ENCODE measurements around the gene SIGLECL1.
"Not testable (repeated sequence)": the region's sequence is repeated elsewhere in the genome, so short reads cannot be mapped to it uniquely, and the experiment has no call there.

SIGLECL1 gene

DNA sequence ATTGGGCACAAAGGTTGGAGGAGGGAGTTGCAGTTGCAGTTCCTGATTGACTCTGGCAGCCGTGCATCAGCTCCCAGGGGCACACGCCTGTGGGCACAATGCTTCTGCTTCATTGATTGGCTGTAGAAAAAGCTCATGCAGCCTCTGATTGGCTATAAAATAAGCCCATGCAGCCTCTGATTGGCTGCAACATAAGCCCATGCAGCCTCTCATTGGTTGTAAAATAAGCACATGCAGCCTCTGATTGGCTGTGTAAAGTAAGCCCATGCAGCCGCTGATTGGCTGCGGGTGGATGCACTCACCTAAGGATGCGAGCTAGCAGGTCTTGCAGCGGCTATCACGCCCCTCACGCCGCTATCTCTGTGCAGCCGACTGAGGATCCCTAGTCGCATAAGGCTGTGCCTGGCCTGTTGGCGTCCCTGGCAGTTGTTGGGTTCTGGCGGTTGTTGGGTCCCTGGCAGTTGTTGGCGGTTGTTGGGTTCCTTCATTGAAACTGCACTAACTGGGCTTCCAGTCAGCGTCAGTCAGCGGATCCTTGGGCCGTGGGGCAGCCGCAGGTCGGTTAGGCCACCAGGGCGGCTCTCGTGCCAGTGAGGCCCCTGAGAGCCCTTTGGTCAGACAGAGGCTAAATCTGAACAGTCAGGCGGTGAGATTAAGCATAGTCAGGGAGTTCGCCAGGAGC, at the start of gene SIGLECL1:
SIGLECL1 (plus strand) TSS at position 295 of the 682 bp plus-strand sequence. CDS start 12,993 bp downstream, outside the sequence.
- DNase-seq = no peak

- DNase-seq = no peak
These were observed 49.2 kb upstream of the SIGLECL1 start for GRCh38 chr19:51201712-51202111.

DNA sequence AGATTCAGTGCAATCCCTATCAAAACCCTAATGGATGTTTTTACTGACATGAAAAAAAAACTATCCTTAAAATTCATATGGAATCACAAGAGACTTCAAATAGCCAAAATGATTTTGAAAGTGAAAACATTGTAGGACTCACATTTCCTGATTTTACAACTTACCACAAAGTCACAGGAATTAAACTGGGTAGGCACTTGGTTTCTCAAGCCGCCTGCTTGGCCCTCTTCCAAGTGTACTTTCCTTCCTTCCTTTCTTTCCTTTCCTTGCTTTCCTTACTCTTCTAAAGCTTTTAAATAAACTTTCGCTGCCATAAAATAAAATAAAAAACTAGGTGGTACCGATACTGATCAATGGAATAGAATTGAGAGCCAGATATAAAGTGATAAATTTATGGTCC, 47.0 kb upstream of the SIGLECL1 start:
- DNase-seq = no peak

DNA sequence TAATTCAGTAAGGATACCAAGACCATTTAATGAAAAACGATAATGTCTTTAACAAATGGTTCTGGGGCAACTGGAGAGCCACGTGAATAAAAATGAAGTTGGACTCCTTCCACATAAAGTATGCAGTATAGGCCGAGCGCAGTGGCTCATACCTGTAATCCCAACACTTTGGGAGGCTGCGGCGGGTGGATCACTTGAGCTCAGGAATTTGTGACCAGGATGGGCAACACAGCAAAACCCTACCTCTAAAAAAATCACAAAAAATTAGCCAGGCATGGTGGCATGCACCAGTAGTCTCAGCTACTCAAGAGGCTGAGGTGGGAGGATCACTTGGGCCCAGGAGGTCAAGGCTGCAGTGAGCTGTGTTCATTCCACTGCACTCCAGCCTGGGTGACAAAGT, 46.6 kb upstream of the SIGLECL1 start:
- no peak for DNase-seq

GRCh38 chr19:51207747-51208146, 43.1 kb upstream of the SIGLECL1 start:
- no peak for DNase-seq

- DNase-seq = no peak
These were observed 40.6 kb upstream of the SIGLECL1 start for GRCh38 chr19:51210191-51210784.

DNA sequence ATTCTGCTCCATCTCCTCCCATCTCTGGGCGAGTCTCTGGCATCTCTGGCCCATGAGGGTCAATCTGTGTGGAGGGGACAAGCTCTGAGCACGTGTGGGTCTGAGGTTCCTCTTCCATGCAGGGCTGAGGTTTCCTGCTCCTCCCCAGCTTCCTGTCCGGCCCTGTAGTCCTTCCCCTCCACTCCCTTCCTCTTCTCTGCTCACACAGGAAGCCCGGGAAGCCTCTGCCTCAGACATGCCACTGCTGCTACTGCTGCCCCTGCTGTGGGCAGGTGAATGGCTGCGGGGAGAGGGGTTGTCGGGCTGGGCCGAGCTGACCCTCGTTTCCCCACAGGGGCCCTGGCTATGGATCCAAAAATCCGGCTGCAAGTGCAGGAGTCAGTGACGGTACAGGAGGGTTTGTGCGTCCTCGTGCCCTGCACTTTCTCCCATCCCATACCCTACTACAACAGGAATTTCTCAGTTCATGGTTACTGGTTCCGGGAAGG, 40.0 kb upstream of the SIGLECL1 start:
- not testable (repeated sequence) for DNase-seq

GRCh38 chr19:51211833-51212232, 39.0 kb upstream of the SIGLECL1 start:
- DNase-seq = no peak

- DNase-seq = no peak
These were observed 31.6 kb upstream of the SIGLECL1 start for GRCh38 chr19:51219307-51219706.

- DNase-seq = no peak
These were observed 30.9 kb upstream of the SIGLECL1 start for GRCh38 chr19:51219971-51220370.

GRCh38 chr19:51220996-51221395, 29.9 kb upstream of the SIGLECL1 start:
- DNase-seq = no peak

GRCh38 chr19:51224163-51224641, 26.7 kb upstream of the SIGLECL1 start:
- no peak for DNase-seq

GRCh38 chr19:51224898-51225393, 25.9 kb upstream of the SIGLECL1 start, which contains the start of gene CD33:
Gene CD33, plus strand, starts transcription at chr19:51225080. Its CDS starts 39 bp downstream, at chr19:51225119.
- DNase-seq = not testable (repeated sequence)

GRCh38 chr19:51226067-51226466, 24.8 kb upstream of the SIGLECL1 start:
- DNase-seq = no peak

- DNase-seq = no peak
These were observed 23.6 kb upstream of the SIGLECL1 start for GRCh38 chr19:51227326-51227725.

DNA sequence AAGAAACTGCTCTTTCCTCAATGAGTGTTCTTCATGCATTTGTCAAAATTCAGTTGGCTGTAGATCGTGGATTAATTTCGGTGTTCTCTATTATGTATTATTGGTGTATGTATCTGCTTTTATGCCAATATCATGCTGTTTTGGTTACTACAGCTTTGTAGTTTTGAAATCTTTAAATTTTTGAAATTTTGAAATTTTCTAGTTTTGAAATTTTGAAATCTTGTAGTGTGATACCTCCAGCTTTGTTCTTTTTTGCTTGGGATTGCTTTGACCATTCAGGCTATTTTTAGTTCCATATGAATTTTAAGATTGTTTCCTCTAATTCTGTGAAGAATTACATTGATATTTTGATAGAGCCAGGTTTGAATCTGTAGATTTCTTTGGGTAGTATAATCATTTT, 22.9 kb upstream of the SIGLECL1 start:
- DNase-seq = no peak

GRCh38 chr19:51240866-51241265, 10.0 kb upstream of the SIGLECL1 start:
- DNase-seq = no peak

GRCh38 chr19:51242881-51243630, 7.8 kb upstream of the SIGLECL1 start:
- no peak for DNase-seq

GRCh38 chr19:51246164-51246552, 4.7 kb upstream of the SIGLECL1 start:
- DNase-seq = peak; percentile 42

DNA sequence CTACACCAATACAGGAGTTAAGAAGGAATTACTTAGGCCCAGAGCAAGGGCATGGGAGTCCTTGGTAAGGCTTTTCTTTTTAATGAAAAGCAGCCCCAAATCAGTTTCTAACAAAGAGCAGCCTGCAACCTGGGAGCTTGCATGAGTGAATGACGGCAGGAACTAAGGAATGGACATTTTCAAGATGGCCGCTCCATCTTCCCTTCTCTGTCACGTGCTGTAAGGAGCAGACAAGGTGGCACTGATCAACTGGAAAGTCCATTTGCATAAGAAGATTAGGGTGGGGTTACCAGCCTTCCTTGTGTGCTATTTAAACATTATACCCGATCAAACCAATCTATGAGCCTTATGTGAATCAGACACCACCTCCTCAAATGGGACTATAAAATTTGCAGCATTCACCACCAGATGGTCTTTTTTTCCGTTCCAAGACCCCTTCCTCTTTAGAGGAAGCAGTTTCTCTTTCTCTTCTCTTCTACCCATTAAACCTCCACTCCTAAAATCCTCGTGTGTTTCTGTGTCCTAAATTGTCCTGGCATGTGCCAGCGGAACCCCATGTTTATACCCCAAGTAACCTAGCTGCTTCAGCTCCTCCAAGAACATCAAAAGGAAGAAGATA, 2.8 kb upstream of the SIGLECL1 start:
- no peak for DNase-seq

DNA sequence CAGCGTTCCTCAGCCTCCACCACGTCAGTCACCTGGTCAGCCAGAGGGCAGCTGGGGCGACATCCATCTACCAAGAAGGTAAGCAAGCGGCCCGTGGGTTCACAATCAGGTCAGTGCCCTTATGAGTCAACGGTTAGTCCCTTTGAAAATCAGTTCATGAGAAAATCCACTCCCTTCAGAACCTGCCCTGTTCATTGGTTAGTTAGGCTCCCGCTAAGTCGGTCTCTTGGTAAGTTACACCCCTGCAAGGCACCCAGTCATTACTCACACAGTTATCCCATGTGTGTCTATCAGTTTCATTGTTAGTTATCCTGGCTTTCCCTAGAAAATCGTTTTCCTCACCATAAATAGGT, 564 bp downstream of the SIGLECL1 start:
- peak; percentile 25 for DNase-seq

- no peak for DNase-seq
These were observed 1.6 kb downstream of the SIGLECL1 start for GRCh38 chr19:51252306-51253079.
